GM10266 (cell line): ENCODE data around the gene RASL10B.
"Not testable (repeated sequence)": the region's sequence is repeated elsewhere in the genome, so short reads cannot be mapped to it uniquely, and the experiment has no call there.

Experiments used
- DNase-seq: peaks from one replicate; pipeline ENCODE4 v3.0.0; 2012; ENCODE audit errors: extremely low spot score
- TF ChIP-seq, protein P1 (sequence below): IDR thresholded peaks from 2 replicates; pipeline ENCODE4 v1.5.1; 2012; ENCODE audit warnings: mild to moderate bottlenecking, low read depth; ENCODE audit not compliant: control insufficient read depth, insufficient read depth; ENCODE audit errors: missing control alignments

Gene RASL10B

DNA sequence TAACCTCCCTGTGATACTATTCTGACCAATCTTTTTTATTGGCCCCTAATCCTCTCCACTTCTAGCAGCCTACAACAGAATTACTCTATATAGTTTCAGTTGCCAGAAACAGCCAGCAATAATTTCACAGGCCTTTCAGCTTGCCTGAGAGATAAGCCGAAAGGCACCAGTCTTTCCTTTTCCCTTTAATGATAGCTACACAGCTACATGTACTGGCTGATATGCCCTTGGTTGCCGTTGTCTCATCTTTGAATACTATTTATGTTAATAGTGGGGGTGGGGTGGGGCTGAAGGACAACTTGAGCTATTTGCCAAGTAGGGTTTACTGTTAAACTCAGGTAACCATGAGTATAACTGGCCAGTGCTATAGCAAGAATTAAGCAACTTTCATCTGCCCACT is 35.8 kb upstream of the RASL10B start:
- no peak for DNase-seq
- TF ChIP-seq, protein P1, sequence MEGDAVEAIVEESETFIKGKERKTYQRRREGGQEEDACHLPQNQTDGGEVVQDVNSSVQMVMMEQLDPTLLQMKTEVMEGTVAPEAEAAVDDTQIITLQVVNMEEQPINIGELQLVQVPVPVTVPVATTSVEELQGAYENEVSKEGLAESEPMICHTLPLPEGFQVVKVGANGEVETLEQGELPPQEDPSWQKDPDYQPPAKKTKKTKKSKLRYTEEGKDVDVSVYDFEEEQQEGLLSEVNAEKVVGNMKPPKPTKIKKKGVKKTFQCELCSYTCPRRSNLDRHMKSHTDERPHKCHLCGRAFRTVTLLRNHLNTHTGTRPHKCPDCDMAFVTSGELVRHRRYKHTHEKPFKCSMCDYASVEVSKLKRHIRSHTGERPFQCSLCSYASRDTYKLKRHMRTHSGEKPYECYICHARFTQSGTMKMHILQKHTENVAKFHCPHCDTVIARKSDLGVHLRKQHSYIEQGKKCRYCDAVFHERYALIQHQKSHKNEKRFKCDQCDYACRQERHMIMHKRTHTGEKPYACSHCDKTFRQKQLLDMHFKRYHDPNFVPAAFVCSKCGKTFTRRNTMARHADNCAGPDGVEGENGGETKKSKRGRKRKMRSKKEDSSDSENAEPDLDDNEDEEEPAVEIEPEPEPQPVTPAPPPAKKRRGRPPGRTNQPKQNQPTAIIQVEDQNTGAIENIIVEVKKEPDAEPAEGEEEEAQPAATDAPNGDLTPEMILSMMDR: no peak

DNA sequence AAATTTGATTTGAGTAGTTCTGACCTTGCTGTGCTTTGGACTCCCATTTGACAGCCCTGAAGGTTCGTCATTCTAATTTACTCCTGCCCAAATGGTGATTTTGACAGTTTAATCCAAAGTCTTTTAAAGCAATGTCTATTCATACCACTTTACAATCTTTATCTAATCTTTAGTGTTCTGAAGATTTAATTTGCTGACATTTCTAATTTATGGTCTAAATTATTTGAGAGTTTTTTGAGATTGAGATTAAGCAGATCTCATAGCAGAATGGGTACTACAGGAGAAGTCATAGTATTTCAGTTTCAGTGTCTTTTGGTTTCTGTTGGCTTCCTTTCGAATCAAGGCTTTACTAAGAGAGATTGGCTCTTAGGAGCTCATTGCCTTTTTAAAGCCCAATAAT is 32.6 kb upstream of the RASL10B start:
- TF ChIP-seq, protein P1: no peak
- DNase-seq: no peak

GRCh38 chr17:35700150-35700549 is 31.3 kb upstream of the RASL10B start:
- no peak for DNase-seq
- TF ChIP-seq, protein P1: no peak

DNA sequence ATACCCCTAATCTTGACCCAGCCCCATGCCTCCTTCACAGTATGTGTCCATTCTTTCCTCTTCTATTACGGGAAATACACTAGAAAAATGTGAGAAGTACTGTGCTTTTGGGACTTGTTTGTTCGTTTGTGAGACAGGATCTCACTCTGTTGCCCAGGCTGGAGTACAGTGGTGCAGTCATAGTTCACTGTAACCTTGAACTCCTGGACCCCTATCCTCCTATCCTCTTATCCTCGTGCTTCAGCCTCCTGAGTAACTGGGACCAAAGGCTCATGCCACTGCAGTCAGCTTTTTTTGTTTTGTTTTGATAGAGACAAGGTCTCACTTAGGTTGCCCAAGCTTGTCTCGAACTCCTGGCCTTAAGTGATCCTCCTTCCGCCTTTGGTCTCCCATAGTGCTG is 29.9 kb upstream of the RASL10B start:
- TF ChIP-seq, protein P1: no peak
- DNase-seq: no peak

DNA sequence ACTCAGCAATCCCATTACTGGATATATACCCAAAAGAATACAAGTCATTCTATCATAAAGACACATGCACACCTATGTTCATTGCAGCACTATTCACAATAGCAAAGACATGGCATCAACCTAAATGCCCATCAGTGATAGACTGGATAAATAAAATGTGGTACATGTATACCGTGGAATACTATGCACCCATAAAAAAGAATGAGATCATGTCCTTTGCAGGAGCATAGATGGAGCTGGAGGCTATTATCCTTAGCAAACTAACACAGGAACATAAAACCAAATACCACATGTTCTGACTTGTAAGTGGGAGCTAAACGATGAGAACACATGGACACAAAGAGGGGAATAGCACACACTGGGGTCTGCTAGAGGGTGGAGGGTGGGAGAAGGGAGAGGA is 28.1 kb upstream of the RASL10B start:
- DNase-seq: not testable (repeated sequence)

- DNase-seq: no peak
- TF ChIP-seq, protein P1: no peak
These were observed 26.2 kb upstream of the RASL10B start for GRCh38 chr17:35705230-35705629.

DNA sequence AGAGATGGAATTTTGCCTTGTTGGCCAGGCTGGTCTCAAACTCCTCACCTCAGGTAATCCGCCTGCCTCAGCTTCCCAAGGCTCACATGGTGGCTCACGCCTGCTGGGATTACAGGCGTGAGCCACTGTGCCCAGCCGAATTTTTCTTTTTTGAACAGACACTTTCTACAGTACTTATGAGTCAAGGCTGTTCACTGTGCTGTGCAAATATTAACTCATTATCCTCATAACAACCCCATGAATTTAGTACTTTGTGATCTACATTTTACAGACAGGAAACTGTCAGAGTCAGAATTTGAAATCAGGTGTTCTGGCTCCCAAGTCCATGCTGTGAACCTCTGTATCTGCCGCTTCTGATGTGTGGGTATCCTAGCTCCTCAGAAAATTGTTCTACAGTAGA is 25.7 kb upstream of the RASL10B start:
- TF ChIP-seq, protein P1: no peak

GRCh38 chr17:35708149-35708548 is 23.3 kb upstream of the RASL10B start:
- TF ChIP-seq, protein P1: no peak
- no peak for DNase-seq

More for the DNA sequence above, 25.7 kb upstream of the RASL10B start:
- DNase-seq: no peak
